Liver (tissue), 9 donors: ENCODE data around the gene NPEPL1. TPM values are rescaled to one million over a fixed set of nuclear protein-coding genes. Genes with fewer than 3 reads are reported as not detected.

Experiments
- DNase-seq: peaks from one replicate; pipeline ENCODE4 v3.0.0-alpha.2; 2017; ENCODE audit warnings: low spot score
- H3K27ac ChIP-seq, 2 donors: one replicate each; pipeline ENCODE4 v1.7.0; 2013; ENCODE audit warnings: inconsistent platforms in 2 of 2, low read length in 2 of 2, control low read depth in 1 of 2, low read depth in 1 of 2, mild to moderate bottlenecking in 1 of 2
- H3K27me3 ChIP-seq, 4 donors: one replicate each; pipeline versions ENCODE4 v1.6.1 to v1.7.0; 2013; ENCODE audit warnings: low read length in 3 of 4, inconsistent platforms in 1 of 4, mild to moderate bottlenecking in 1 of 4, moderate library complexity in 1 of 4; ENCODE audit not compliant: control insufficient read depth in 4 of 4, insufficient read depth in 4 of 4
- H3K36me3 ChIP-seq, 4 donors: one replicate each; pipeline versions ENCODE4 v1.6.1 to v1.7.0; 2013; ENCODE audit warnings: low read length in 3 of 4, mild to moderate bottlenecking in 3 of 4, low read depth in 1 of 4, moderate library complexity in 1 of 4; ENCODE audit not compliant: control insufficient read depth in 4 of 4, insufficient read depth in 3 of 4
- H3K4me1 ChIP-seq, 4 donors: one replicate each; pipeline versions ENCODE4 v1.6.1 to v1.7.0; 2013; ENCODE audit warnings: low read length in 3 of 4, mild to moderate bottlenecking in 3 of 4, moderate library complexity in 1 of 4; ENCODE audit not compliant: control insufficient read depth in 4 of 4, insufficient read depth in 4 of 4
- H3K4me3 ChIP-seq, 3 donors: one replicate each; pipeline versions ENCODE4 v1.6.1 to v1.7.0; 2013; ENCODE audit warnings: low read length in 3 of 3, control low read depth in 1 of 3, low read depth in 1 of 3, mild to moderate bottlenecking in 1 of 3
- H3K9ac ChIP-seq, 2 donors: one replicate each; pipeline ENCODE4 v1.7.0; 2013; ENCODE audit warnings: low read length in 2 of 2, mild to moderate bottlenecking in 2 of 2, moderate library complexity in 2 of 2, control low read depth in 1 of 2, low read depth in 1 of 2
- H3K9me3 ChIP-seq, 4 donors: one replicate each; pipeline versions ENCODE4 v1.6.1 to v1.7.0; 2013; ENCODE audit warnings: low read length in 3 of 4; ENCODE audit not compliant: control insufficient read depth in 4 of 4
- CTCF ChIP-seq: fragments of 150-350 bp; IDR thresholded peaks from 2 replicates; pipeline ENCODE4 v1.5.1; 2017; ENCODE audit warnings: improper control_type of control experiment, low read depth, low read length; ENCODE audit not compliant: missing input control
- FOXA2 ChIP-seq: IDR thresholded peaks from 2 replicates; pipeline ENCODE4 v1.6.1; 2016; ENCODE audit warnings: antibody characterized with exemption
- HNF4G ChIP-seq: IDR thresholded peaks from 2 replicates; pipeline ENCODE4 v1.6.1; 2016; ENCODE audit warnings: antibody characterized with exemption
- JUND ChIP-seq, 2 donors: IDR thresholded peaks; 2 replicates each; pipeline ENCODE4 v1.6.1; 2016; ENCODE audit warnings: antibody characterized with exemption in 2 of 2
- MAX ChIP-seq: IDR thresholded peaks from 2 replicates; pipeline ENCODE4 v1.6.1; 2016; ENCODE audit warnings: antibody characterized with exemption
- RAD21 ChIP-seq, 2 donors: IDR thresholded peaks; 2 replicates each; pipeline ENCODE4 v1.6.1; 2016; ENCODE audit warnings: antibody characterized with exemption in 2 of 2, mild to moderate bottlenecking in 2 of 2
- SP1 ChIP-seq: IDR thresholded peaks from 2 replicates; pipeline ENCODE4 v1.6.1; 2018; ENCODE audit warnings: antibody characterized with exemption, mild to moderate bottlenecking
- TAF1 ChIP-seq: conservative IDR thresholded peaks from 2 replicates; pipeline ENCODE4 v1.6.1; 2016; ENCODE audit warnings: antibody characterized with exemption, mild to moderate bottlenecking
- YY1 ChIP-seq: IDR thresholded peaks from 2 replicates; pipeline ENCODE4 v1.6.1; 2016; ENCODE audit warnings: antibody characterized with exemption, mild to moderate bottlenecking
- ZBTB33 ChIP-seq: IDR thresholded peaks from 2 replicates; pipeline ENCODE4 v1.6.1; 2016; ENCODE audit warnings: antibody characterized with exemption
- WGBS: extraction: QIAGEN DNeasy Blood & Tissue Kit; methylation state at CpG from one replicate; pipeline ENCODE4 v1.1.7; 2013; 5-methylcytosine and 5-hydroxymethylcytosine counted together
- polyA plus RNA-seq, 2 donors: library from polyadenylated mRNA; stranded (reverse) in 1 of 2; unstranded in 1 of 2; fragments of 200-250 nt in 1 of 2; fragments of >200 nt in 1 of 2; fragmentation: Nextera tagmentation in 1 of 2; extraction: Ambion mirVana in 1 of 2; gene quantifications; one replicate each; pipeline versions ENCODE4 v1.2.1 to v1.2.3, GENCODE V29; 2013 to 2015
- total RNA-seq, 2 donors: library from RNA; depleted of rRNA; stranded (reverse); fragments of >200 nt; gene quantifications; one replicate each; pipeline ENCODE4 v1.2.3, GENCODE V29; 2014
- donor health status: healthy.
- donor health status: healthy.
- donor health status: healthy.
- donor health status: healthy.
- donor health status: healthy.

NPEPL1 gene
- total and polyA plus RNA-seq, 4 donors, result 8.0 to 13.3 (median 10.9) TPM

GRCh38 chr20:58697201-58697866, 4.7 kb downstream of the NPEPL1 start:
- H3K27me3 ChIP-seq, result no peaks in the 10 kb centered on the region
- DNase-seq, result no peak
- no peak overlapping the region for H3K9ac ChIP-seq
- peaks cover 2 to 57% (median 18%) of the 10 kb centered on the region in 4 donors for H3K36me3 ChIP-seq
- H3K27ac ChIP-seq, result no peak overlapping the region
- no peaks in the 10 kb centered on the region for H3K9me3 ChIP-seq
- peaks cover 5 to 15% (median 10%) of the 10 kb centered on the region in 4 donors for H3K4me1 ChIP-seq
- H3K4me3 ChIP-seq, result no peak overlapping the region
- 91% methylated on average over 21 of the region's 21 CpGs for WGBS
- TF ChIP-seq SP1, result no peak
- no peak for TF ChIP-seq ZBTB33

GRCh38 chr20:58697867-58698703, 5.5 kb downstream of the NPEPL1 start:
- WGBS, result 96% methylated on average over 15 of the region's 15 CpGs

More at GRCh38 chr20:58697867-58698703, 5.5 kb downstream of the NPEPL1 start:
- Histone ChIP-seq H3K9me3 (no peaks in the 10 kb centered on the region), H3K4me3 (no peak overlapping the region), H3K36me3 (peaks cover 2 to 64% (median 21%) of the 10 kb centered on the region in 4 donors), H3K27ac (no peak overlapping the region), H3K27me3 (no peaks in the 10 kb centered on the region), H3K4me1 (peaks cover 5 to 15% (median 9%) of the 10 kb centered on the region in 4 donors), H3K9ac (no peak overlapping the region)
- DNase-seq, result no peak
- TF ChIP-seq RAD21 (IDR thresholded peaks at IDR 0.05) (no peak), CTCF (no peak), MAX (no peak), TAF1 (no peak), JUND (IDR thresholded peaks at IDR 0.05) (no peak), FOXA2 (no peak), HNF4G (no peak), YY1 (no peak)
